ENCODE results near the gene PRKN.
A peak's percentile ranks its signal among the peaks of the same experiment; 100 is the strongest.

- TF ChIP-seq SNAI2 (CRISPR knock-in tag; IDR thresholded peaks at IDR 0.05) = no peak
- TF ChIP-seq, protein P1, sequence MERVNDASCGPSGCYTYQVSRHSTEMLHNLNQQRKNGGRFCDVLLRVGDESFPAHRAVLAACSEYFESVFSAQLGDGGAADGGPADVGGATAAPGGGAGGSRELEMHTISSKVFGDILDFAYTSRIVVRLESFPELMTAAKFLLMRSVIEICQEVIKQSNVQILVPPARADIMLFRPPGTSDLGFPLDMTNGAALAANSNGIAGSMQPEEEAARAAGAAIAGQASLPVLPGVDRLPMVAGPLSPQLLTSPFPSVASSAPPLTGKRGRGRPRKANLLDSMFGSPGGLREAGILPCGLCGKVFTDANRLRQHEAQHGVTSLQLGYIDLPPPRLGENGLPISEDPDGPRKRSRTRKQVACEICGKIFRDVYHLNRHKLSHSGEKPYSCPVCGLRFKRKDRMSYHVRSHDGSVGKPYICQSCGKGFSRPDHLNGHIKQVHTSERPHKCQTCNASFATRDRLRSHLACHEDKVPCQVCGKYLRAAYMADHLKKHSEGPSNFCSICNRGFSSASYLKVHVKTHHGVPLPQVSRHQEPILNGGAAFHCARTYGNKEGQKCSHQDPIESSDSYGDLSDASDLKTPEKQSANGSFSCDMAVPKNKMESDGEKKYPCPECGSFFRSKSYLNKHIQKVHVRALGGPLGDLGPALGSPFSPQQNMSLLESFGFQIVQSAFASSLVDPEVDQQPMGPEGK (CRISPR knock-in tag; IDR thresholded peaks at IDR 0.05; ENCODE audit: borderline replicate concordance) = no peak
- TF ChIP-seq ZNF70 (CRISPR knock-in tag; IDR thresholded peaks at IDR 0.05) = no peak
- TF ChIP-seq POU6F1 (CRISPR knock-in tag; IDR thresholded peaks at IDR 0.05; ENCODE audit: borderline replicate concordance, low read depth) = no peak
- no peak for TF ChIP-seq ZNF8 (CRISPR knock-in tag; IDR thresholded peaks at IDR 0.05)
- TF ChIP-seq ZFP3 (CRISPR knock-in tag; IDR thresholded peaks at IDR 0.05) = 0 out of 2 replicates have a peak, but pooled peaks have one; percentile 34
- no peak for TF ChIP-seq TOX (CRISPR knock-in tag; IDR thresholded peaks at IDR 0.05; ENCODE audit: borderline replicate concordance)
These were observed 1265.4 kb downstream of the PRKN start for GRCh38 chr6:161462148-161462547.

Measured in SK-N-SH treated with all-trans-retinoic acid at 6 μM for 48 hours (cell line).